ENCODE measurements around the gene ADPRHL1.

DNA sequence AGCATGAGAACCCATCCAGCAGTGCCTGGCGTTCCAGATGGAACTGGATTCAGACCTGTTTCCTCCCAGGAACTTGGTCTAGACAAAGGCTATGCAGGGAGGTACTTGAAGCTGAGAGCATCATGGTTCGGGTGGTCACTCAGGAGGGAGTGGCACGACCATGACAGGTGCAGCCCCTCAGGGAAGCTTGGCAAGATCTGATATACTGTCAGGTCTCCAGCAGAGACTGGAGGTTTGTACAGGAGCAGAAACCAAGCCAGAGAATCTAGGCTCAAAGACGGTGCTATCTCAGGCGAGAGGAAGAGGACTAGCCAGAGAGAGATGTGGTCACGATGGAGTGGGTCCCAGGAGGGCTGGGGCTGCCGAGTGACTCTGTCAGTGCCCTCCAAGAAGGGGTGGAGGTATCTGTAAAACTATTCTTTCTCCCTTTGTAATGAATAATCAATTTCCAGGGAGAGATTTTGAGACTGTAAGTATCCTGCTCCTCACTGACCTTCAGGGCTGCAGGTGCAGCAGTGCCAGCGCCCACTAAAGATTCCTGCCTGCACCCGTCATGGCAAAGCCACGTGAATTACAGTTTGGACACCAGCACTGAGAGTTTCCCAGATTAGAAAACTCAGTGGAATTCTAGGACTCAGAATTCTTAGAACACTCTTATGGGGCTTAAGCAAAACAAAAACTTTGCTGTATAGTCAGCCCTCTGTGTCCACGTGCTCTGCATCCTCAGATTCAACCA, 47.4 kb upstream of the ADPRHL1 start:
- TF ChIP-seq POLR2A (IDR thresholded peaks at IDR 0.05; ENCODE audit: low read depth, low read length) (no peak), TAF1 (IDR thresholded peaks at IDR 0.05; ENCODE audit: low read depth, low read length) (no peak), POLR2AphosphoS5 (IDR thresholded peaks at IDR 0.05; ENCODE audit: low read depth, low read length) (no peak), SPI1 (IDR thresholded peaks at IDR 0.05; ENCODE audit: low read depth, low read length) (no peak), POU2F2 (IDR thresholded peaks at IDR 0.05; ENCODE audit: low read depth, low read length) (no peak), PAX5 (IDR thresholded peaks at IDR 0.05; ENCODE audit: insufficient read depth, low read length, severe bottlenecking) (no peak)
